ENCODE data around the gene SLCO6A1. TPM values are rescaled to one million over a fixed set of nuclear protein-coding genes. Genes with fewer than 3 reads are reported as not detected.

The SLCO6A1 gene, protein sequence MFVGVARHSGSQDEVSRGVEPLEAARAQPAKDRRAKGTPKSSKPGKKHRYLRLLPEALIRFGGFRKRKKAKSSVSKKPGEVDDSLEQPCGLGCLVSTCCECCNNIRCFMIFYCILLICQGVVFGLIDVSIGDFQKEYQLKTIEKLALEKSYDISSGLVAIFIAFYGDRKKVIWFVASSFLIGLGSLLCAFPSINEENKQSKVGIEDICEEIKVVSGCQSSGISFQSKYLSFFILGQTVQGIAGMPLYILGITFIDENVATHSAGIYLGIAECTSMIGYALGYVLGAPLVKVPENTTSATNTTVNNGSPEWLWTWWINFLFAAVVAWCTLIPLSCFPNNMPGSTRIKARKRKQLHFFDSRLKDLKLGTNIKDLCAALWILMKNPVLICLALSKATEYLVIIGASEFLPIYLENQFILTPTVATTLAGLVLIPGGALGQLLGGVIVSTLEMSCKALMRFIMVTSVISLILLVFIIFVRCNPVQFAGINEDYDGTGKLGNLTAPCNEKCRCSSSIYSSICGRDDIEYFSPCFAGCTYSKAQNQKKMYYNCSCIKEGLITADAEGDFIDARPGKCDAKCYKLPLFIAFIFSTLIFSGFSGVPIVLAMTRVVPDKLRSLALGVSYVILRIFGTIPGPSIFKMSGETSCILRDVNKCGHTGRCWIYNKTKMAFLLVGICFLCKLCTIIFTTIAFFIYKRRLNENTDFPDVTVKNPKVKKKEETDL
- not detected in 5 replicates for total RNA-seq (2022; extraction: Qiagen RNA extraction)

GRCh38 chr5:102498271-102499034, at the start of gene SLCO6A1:
Gene SLCO6A1 (minus strand): TSS chr5:102499001. CDS start chr5:102498844, 157 bp downstream.

Other genes starting within 250 kb of the SLCO6A1 start
- gene SLCO4C1, start 202.7 kb downstream of the SLCO6A1 start, total RNA-seq (2022; extraction: Qiagen RNA extraction) = 0.01 to 0.02 TPM in 2 of 5 replicates, not detected in the others